SW 1271 (cell line): Measurements from ENCODE around the gene TUBB2B.

Experiments used
- DNase-seq, 2 experiments: peaks; one replicate each; lab custom pipeline; 2025; lab: John Stamatoyannopoulos, UW

Gene TUBB2B

GRCh38 chr6:3232017-3232945 lies 4.8 kb upstream of the TUBB2B start:
- no peak for DNase-seq

- no peak for DNase-seq
Observed at GRCh38 chr6:3231247-3232016, 4.0 kb upstream of the TUBB2B start.

- no peak for DNase-seq
Observed at GRCh38 chr6:3230900-3231246, 3.4 kb upstream of the TUBB2B start.

- no peak for DNase-seq
Observed at GRCh38 chr6:3230256-3230882, 2.9 kb upstream of the TUBB2B start.

- no peak for DNase-seq
Observed at GRCh38 chr6:3229566-3230178, 2.2 kb upstream of the TUBB2B start.

- DNase-seq: no peak
Observed at GRCh38 chr6:3228771-3229565, 1.5 kb upstream of the TUBB2B start.

GRCh38 chr6:3228046-3228671 lies 706 bp upstream of the TUBB2B start:
- no peak for DNase-seq

- no peak for DNase-seq
Observed at GRCh38 chr6:3226481-3227362, 731 bp downstream of the TUBB2B start.

- no peak for DNase-seq
Observed at GRCh38 chr6:3226042-3226441, 1.4 kb downstream of the TUBB2B start.

GRCh38 chr6:3222506-3223038 lies 4.9 kb downstream of the TUBB2B start:
- no peak for DNase-seq

- DNase-seq: no peak
Observed at GRCh38 chr6:3221578-3221977, 5.9 kb downstream of the TUBB2B start.

GRCh38 chr6:3220366-3220765 lies 7.1 kb downstream of the TUBB2B start:
- no peak for DNase-seq

- DNase-seq: no peak
Observed at GRCh38 chr6:3218266-3218665, 9.2 kb downstream of the TUBB2B start.

GRCh38 chr6:3217286-3217685 lies 10.2 kb downstream of the TUBB2B start:
- DNase-seq: no peak

GRCh38 chr6:3214898-3215297 lies 12.6 kb downstream of the TUBB2B start:
- DNase-seq: no peak

- DNase-seq: no peak
Observed at GRCh38 chr6:3213334-3213695, 14.1 kb downstream of the TUBB2B start.

- no peak for DNase-seq
Observed at GRCh38 chr6:3212261-3212660, 15.2 kb downstream of the TUBB2B start.

GRCh38 chr6:3211681-3212080 lies 15.8 kb downstream of the TUBB2B start:
- no peak for DNase-seq

- no peak for DNase-seq
Observed at GRCh38 chr6:3210024-3210610, 17.3 kb downstream of the TUBB2B start.
